Measurements from ENCODE around the gene OR51F1.
"Not testable (repeated sequence)": the region's sequence is repeated elsewhere in the genome, so short reads cannot be mapped to it uniquely, and the experiment has no call there.

The OR51F1 gene
- total RNA-seq, result 0 reads per million in 2 donors

- no peak for DNase-seq
Measured at GRCh38 chr11:4769838-4770237, at the start of gene OR51F1. Gene OR51F1 (minus strand): TSS chr11:4769938. CDS start chr11:4769938, 0 bp downstream.

- no peak for DNase-seq
Measured at GRCh38 chr11:4809246-4809645, 39.5 kb upstream of the OR51F1 start.

- no peak for DNase-seq
Measured at GRCh38 chr11:4808476-4808875, 38.7 kb upstream of the OR51F1 start.

GRCh38 chr11:4804280-4804679, 34.5 kb upstream of the OR51F1 start, which contains the start of gene OR52R1:
Gene OR52R1 (minus strand): TSS chr11:4804380. CDS start chr11:4804380, 0 bp downstream.
- no peak for DNase-seq

GRCh38 chr11:4801316-4801715, 31.6 kb upstream of the OR51F1 start:
- not testable (repeated sequence) for DNase-seq

- DNase-seq, result no peak
Measured at GRCh38 chr11:4798427-4799183, 28.9 kb upstream of the OR51F1 start.

- DNase-seq, result no peak
Measured at GRCh38 chr11:4797206-4797605, 27.5 kb upstream of the OR51F1 start.

GRCh38 chr11:4782454-4782853, 12.7 kb upstream of the OR51F1 start:
- no peak for DNase-seq

GRCh38 chr11:4768094-4768493, 1.6 kb downstream of the OR51F1 start:
- no peak for DNase-seq

GRCh38 chr11:4766420-4767043, 3.2 kb downstream of the OR51F1 start:
- DNase-seq, result no peak

- DNase-seq, result no peak
Measured at GRCh38 chr11:4763096-4763495, 6.6 kb downstream of the OR51F1 start.

- no peak for DNase-seq
Measured at GRCh38 chr11:4751201-4751600, 18.5 kb downstream of the OR51F1 start.

- no peak for DNase-seq
Measured at GRCh38 chr11:4748438-4748837, 21.3 kb downstream of the OR51F1 start.

- DNase-seq, result no peak
Measured at GRCh38 chr11:4740735-4741134, 29.0 kb downstream of the OR51F1 start.

- no peak for DNase-seq
Measured at GRCh38 chr11:4727171-4727570, 42.6 kb downstream of the OR51F1 start.

GRCh38 chr11:4722616-4723534, 46.9 kb downstream of the OR51F1 start:
- DNase-seq, result not testable (repeated sequence)

Data from activated gamma-delta T cell (primary cell).